HEK293 (cell line): ENCODE data around the gene APCDD1L.

Source experiments
- YY1 ChIP-seq: fragments of 450-650 bp; formaldehyde crosslinking; IDR thresholded peaks from 2 replicates; pipeline ENCODE4 v1.5.1; 2018; ENCODE audit warnings: missing biosample characterization, missing genetic modification characterization
- ZBTB1 ChIP-seq: fragments of 450-650 bp; formaldehyde crosslinking; IDR thresholded peaks from 2 replicates; pipeline ENCODE4 v1.5.1; 2016; ENCODE audit warnings: missing biosample characterization, missing genetic modification characterization
- ZNF138 ChIP-seq: fragments of 450-650 bp; formaldehyde crosslinking; IDR thresholded peaks from 2 replicates; pipeline ENCODE4 v1.5.1; 2016; ENCODE audit warnings: missing biosample characterization, missing genetic modification characterization, borderline replicate concordance
- ZNF184 ChIP-seq: fragments of 450-650 bp; IDR thresholded peaks from 2 replicates; pipeline ENCODE4 v1.5.1; 2018; ENCODE audit warnings: missing biosample characterization, mild to moderate bottlenecking, missing genetic modification characterization
- ZNF768 ChIP-seq: fragments of 450-650 bp; formaldehyde crosslinking; IDR thresholded peaks from 2 replicates; pipeline ENCODE4 v1.5.1; 2018; ENCODE audit warnings: missing biosample characterization, mild to moderate bottlenecking, missing genetic modification characterization
- ZNF792 ChIP-seq: fragments of 450-650 bp; formaldehyde crosslinking; IDR thresholded peaks from 2 replicates; pipeline ENCODE4 v1.5.1; 2016; ENCODE audit warnings: missing biosample characterization, missing genetic modification characterization
- TF ChIP-seq, protein P1 (sequence below): fragments of 450-650 bp; formaldehyde crosslinking; IDR thresholded peaks from 2 replicates; pipeline ENCODE4 v1.5.1; 2016; ENCODE audit warnings: missing biosample characterization, missing genetic modification characterization
- TF ChIP-seq, protein P2 (sequence below): fragments of 450-650 bp; formaldehyde crosslinking; IDR thresholded peaks from 2 replicates; pipeline ENCODE4 v1.5.1; 2016; ENCODE audit warnings: missing biosample characterization, missing genetic modification characterization
- TF ChIP-seq, protein P3 (sequence below): fragments of 450-650 bp; formaldehyde crosslinking; IDR thresholded peaks from 2 replicates; pipeline ENCODE4 v1.5.1; 2016; ENCODE audit warnings: missing biosample characterization, missing genetic modification characterization

DNA sequence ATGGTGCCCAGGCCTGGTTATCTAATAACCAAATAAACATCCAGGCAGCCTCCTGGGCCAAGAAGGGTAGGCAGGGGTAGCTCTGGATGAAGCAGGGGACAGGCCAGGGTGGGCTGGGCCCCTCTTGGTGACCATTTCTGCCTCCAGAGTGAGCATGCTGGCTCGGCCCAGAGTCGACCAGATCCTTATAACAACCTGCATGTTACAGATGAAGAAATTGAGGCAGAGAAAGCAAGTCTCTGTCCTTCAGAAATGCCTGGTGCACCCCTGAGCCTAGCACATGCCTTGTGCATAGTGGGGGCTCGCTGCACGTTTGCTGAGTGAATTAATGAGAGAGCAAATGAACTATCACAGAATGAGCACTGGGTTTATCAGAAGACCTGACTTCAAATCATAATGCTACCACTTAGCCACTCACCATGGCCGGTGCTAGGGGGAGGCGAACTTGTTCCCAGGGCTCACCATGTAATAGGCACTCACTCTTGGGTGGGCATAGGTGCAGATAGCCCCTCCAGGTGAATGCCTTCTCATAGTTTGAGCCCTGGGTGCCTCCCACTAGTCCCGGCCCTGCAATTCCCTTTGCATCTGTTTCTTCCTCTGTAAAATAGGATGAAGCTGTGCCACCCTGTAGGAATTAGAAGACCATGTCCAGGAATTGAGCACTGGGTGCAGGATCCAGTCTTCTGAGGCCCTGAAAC lies 3.8 kb upstream of the APCDD1L start:
- TF ChIP-seq ZNF184 (no peak), ZNF792 (tag by site-specific recombination) (no peak), ZNF768 (tag by site-specific recombination) (no peak), YY1 (tag by site-specific recombination) (no peak), ZBTB1 (tag by site-specific recombination) (no peak), ZNF138 (tag by site-specific recombination) (no peak)
- TF ChIP-seq, protein P1, sequence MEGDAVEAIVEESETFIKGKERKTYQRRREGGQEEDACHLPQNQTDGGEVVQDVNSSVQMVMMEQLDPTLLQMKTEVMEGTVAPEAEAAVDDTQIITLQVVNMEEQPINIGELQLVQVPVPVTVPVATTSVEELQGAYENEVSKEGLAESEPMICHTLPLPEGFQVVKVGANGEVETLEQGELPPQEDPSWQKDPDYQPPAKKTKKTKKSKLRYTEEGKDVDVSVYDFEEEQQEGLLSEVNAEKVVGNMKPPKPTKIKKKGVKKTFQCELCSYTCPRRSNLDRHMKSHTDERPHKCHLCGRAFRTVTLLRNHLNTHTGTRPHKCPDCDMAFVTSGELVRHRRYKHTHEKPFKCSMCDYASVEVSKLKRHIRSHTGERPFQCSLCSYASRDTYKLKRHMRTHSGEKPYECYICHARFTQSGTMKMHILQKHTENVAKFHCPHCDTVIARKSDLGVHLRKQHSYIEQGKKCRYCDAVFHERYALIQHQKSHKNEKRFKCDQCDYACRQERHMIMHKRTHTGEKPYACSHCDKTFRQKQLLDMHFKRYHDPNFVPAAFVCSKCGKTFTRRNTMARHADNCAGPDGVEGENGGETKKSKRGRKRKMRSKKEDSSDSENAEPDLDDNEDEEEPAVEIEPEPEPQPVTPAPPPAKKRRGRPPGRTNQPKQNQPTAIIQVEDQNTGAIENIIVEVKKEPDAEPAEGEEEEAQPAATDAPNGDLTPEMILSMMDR, result no peak
- TF ChIP-seq, protein P2, sequence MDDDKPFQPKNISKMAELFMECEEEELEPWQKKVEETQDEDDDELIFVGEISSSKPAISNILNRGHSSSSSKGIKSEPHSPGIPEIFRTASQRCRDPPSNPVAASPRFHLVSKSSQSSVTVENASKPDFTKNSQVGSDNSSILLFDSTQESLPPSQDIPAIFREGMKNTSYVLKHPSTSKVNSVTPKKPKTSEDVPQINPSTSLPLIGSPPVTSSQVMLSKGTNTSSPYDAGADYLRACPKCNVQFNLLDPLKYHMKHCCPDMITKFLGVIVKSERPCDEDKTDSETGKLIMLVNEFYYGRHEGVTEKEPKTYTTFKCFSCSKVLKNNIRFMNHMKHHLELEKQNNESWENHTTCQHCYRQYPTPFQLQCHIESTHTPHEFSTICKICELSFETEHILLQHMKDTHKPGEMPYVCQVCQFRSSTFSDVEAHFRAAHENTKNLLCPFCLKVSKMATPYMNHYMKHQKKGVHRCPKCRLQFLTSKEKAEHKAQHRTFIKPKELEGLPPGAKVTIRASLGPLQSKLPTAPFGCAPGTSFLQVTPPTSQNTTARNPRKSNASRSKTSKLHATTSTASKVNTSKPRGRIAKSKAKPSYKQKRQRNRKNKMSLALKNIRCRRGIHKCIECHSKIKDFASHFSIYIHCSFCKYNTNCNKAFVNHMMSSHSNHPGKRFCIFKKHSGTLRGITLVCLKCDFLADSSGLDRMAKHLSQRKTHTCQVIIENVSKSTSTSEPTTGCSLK (tag by site-specific recombination), result no peak
- TF ChIP-seq, protein P3, sequence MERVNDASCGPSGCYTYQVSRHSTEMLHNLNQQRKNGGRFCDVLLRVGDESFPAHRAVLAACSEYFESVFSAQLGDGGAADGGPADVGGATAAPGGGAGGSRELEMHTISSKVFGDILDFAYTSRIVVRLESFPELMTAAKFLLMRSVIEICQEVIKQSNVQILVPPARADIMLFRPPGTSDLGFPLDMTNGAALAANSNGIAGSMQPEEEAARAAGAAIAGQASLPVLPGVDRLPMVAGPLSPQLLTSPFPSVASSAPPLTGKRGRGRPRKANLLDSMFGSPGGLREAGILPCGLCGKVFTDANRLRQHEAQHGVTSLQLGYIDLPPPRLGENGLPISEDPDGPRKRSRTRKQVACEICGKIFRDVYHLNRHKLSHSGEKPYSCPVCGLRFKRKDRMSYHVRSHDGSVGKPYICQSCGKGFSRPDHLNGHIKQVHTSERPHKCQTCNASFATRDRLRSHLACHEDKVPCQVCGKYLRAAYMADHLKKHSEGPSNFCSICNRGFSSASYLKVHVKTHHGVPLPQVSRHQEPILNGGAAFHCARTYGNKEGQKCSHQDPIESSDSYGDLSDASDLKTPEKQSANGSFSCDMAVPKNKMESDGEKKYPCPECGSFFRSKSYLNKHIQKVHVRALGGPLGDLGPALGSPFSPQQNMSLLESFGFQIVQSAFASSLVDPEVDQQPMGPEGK (tag by site-specific recombination), result no peak
